SK-N-SH treated with all-trans-retinoic acid at 6 μM for 48 hours (cell line): ENCODE results near the gene HGFAC.

Experiments
- GLIS3 ChIP-seq: fragments of 250-450 bp; sonication (Bioruptor Pico); IDR thresholded peaks from 2 replicates; pipeline ENCODE4 v1.5.0; 2020; ENCODE audit warnings: mild to moderate bottlenecking, moderate library complexity
- TOX ChIP-seq: fragments of 250-450 bp; sonication (Bioruptor Pico); IDR thresholded peaks from 2 replicates; pipeline ENCODE4 v1.8.0; 2021; ENCODE audit warnings: mild to moderate bottlenecking, moderate library complexity, borderline replicate concordance
- ZFP3 ChIP-seq: fragments of 250-450 bp; sonication (Bioruptor Pico); IDR thresholded peaks from 2 replicates; pipeline ENCODE4 v1.5.0; 2020; ENCODE audit warnings: mild to moderate bottlenecking, moderate library complexity
- ZNF565 ChIP-seq: fragments of 450-650 bp; formaldehyde crosslinking; conservative IDR thresholded peaks from 2 replicates; pipeline ENCODE4 v1.5.0; 2020; ENCODE audit warnings: low read depth, mild to moderate bottlenecking, moderate library complexity
- ZNF8 ChIP-seq: fragments of 450-650 bp; formaldehyde crosslinking; IDR thresholded peaks from 2 replicates; pipeline ENCODE4 v1.5.0; 2020; ENCODE audit warnings: mild to moderate bottlenecking, moderate library complexity

DNA sequence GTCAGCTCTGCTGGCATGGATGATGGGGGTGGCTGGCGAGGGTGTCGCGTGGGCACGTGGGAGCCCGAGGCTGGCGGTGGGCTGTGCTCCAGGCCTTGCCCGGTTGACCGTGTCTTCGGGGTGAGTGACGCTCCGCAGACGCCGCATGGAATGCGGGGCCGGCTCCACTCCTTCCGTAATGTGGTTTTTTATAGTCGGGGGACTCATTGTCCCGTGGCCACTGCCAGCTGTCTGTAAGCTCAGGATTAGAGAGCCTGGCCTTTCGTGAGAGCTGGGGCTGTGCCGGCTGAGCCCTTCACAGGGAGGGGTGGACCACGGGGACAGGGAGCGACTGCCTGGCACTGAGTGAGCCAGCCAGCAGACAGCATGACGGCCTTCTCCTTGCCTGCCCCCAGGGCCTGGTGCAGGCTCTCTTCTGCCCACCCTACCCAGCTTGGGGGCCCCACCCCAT lies 41.7 kb downstream of the HGFAC start:
- no peak for TF ChIP-seq ZNF565
- TF ChIP-seq TOX (CRISPR knock-in tag): no peak
- TF ChIP-seq ZFP3 (CRISPR knock-in tag): no peak
- TF ChIP-seq GLIS3 (CRISPR knock-in tag): no peak
- no peak for TF ChIP-seq ZNF8 (CRISPR knock-in tag)
